Spleen (tissue), 7 donors: Measurements from ENCODE around the gene ALKBH4.
"Not testable (repeated sequence)": the region's sequence is repeated elsewhere in the genome, so short reads cannot be mapped to it uniquely, and the experiment has no call there.

Experiments
- POLR2A ChIP-seq, 3 donors: fragments of 450-650 bp; IDR thresholded peaks; one replicate each; pipeline ENCODE4 v1.5.1; 2017; ENCODE audit warnings: antibody characterized with exemption in 3 of 3, mild to moderate bottlenecking in 1 of 3
- POLR2AphosphoS5 ChIP-seq, 3 donors: sonication (generic); formaldehyde crosslinking; IDR thresholded peaks; one replicate each; pipeline ENCODE4 v1.5.1; 2017; ENCODE audit warnings: antibody characterized with exemption in 3 of 3
- TF ChIP-seq, protein P1 (sequence below), 11 experiments: fragments of 200-600 bp in 7 of 11; fragments of 450-650 bp in 4 of 11; sonication (generic) in 4 of 11; IDR thresholded peaks in 8 of 11; conservative IDR thresholded peaks in 3 of 11; 1 replicate in 7 of 11; 2 replicates in 4 of 11; pipeline versions ENCODE4 v1.4.0 to v1.8.0; 2016 to 2021; ENCODE audit warnings: antibody characterized with exemption in 11 of 11, inconsistent platforms in 4 of 11, mild to moderate bottlenecking in 1 of 11
- donor health status: DM: no; HTN: no; CAD: no; lungs with moderate emphysema.
- donor health status: DM: no; HTN: no; CAD: no.
- donor health status: DM: no; HTN: no; CAD: no.

DNA sequence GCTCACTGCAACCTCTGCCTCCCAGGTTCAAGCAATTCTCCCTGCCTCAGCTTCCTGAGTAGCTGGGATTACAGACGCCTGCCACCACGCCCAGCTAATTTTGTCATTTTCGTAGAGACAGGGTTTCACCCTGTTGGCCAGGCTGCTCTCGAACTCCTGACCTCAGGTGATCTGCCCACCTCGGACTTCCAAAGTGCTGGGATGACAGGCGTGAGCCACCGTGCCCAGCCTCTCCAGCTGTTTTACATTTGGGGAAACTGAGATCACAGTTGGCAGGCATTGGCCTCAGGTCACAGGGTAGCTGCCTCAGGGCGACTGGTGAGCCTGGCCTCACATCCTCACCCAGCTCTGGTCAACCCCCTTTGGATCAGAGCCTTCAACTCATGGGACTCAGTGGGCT is 45.9 kb upstream of the ALKBH4 start:
- TF ChIP-seq, protein P1, sequence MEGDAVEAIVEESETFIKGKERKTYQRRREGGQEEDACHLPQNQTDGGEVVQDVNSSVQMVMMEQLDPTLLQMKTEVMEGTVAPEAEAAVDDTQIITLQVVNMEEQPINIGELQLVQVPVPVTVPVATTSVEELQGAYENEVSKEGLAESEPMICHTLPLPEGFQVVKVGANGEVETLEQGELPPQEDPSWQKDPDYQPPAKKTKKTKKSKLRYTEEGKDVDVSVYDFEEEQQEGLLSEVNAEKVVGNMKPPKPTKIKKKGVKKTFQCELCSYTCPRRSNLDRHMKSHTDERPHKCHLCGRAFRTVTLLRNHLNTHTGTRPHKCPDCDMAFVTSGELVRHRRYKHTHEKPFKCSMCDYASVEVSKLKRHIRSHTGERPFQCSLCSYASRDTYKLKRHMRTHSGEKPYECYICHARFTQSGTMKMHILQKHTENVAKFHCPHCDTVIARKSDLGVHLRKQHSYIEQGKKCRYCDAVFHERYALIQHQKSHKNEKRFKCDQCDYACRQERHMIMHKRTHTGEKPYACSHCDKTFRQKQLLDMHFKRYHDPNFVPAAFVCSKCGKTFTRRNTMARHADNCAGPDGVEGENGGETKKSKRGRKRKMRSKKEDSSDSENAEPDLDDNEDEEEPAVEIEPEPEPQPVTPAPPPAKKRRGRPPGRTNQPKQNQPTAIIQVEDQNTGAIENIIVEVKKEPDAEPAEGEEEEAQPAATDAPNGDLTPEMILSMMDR (IDR thresholded peaks at IDR 0.05 in 8 of 11, conservative IDR thresholded peaks at IDR 0.05 in 3 of 11) = not testable (repeated sequence)
- TF ChIP-seq POLR2A, POLR2AphosphoS5 (IDR thresholded peaks at IDR 0.05): not testable (repeated sequence)
